HCT116 (cell line): Measurements from ENCODE around the gene LHX3.

ENCODE experiments used
- EZH2 ChIP-seq: fragments of 200-600 bp; sonication (generic); IDR thresholded peaks from 2 replicates; pipeline ENCODE4 v1.6.1; 2017; ENCODE audit warnings: antibody characterized with exemption, mixed run types
- POLR2AphosphoS5 ChIP-seq: IDR thresholded peaks from 2 replicates; pipeline ENCODE4 v1.6.1; 2011; ENCODE audit warnings: mild to moderate bottlenecking, low read depth, low read length, moderate library complexity
- RAD21 ChIP-seq: IDR thresholded peaks from 2 replicates; pipeline ENCODE4 v1.6.1; 2012; ENCODE audit warnings: low read depth, mild to moderate bottlenecking
- TCF7L2 ChIP-seq: IDR thresholded peaks from 2 replicates; pipeline ENCODE4 v1.7.0; 2011; ENCODE audit warnings: borderline replicate concordance, inconsistent platforms; ENCODE audit not compliant: insufficient read depth, insufficient read length; ENCODE audit errors: extremely low read depth
- YY1 ChIP-seq: IDR thresholded peaks from 2 replicates; pipeline ENCODE4 v1.6.1; 2011; ENCODE audit warnings: low read length, low read depth, moderate library complexity, mild to moderate bottlenecking; ENCODE audit not compliant: insufficient replicate concordance; ENCODE audit errors: extremely low read depth
- TF ChIP-seq, protein P1 (sequence below): IDR thresholded peaks from 2 replicates; pipeline ENCODE4 v1.6.1; 2012
- TF ChIP-seq, protein P2 (sequence below): IDR thresholded peaks from 2 replicates; pipeline ENCODE4 v1.6.1; 2011; ENCODE audit warnings: mild to moderate bottlenecking, low read length, moderate library complexity; ENCODE audit not compliant: insufficient replicate concordance; ENCODE audit errors: extremely low read depth
- TF ChIP-seq, protein P3 (sequence below), 3 experiments: fragments of 200-600 bp in 1 of 3; sonication (generic) in 1 of 3; IDR thresholded peaks in 2 of 3; conservative IDR thresholded peaks in 1 of 3; 2 replicates each; pipeline ENCODE4 v1.5.1; 2012 to 2017; ENCODE audit warnings: low read depth in 2 of 3, low read length in 2 of 3, antibody characterized with exemption in 1 of 3, borderline replicate concordance in 1 of 3, control low read depth in 1 of 3, mild to moderate bottlenecking in 1 of 3, mixed read lengths in 1 of 3, mixed run types in 1 of 3, moderate library complexity in 1 of 3; ENCODE audit not compliant: insufficient read depth in 1 of 3

DNA sequence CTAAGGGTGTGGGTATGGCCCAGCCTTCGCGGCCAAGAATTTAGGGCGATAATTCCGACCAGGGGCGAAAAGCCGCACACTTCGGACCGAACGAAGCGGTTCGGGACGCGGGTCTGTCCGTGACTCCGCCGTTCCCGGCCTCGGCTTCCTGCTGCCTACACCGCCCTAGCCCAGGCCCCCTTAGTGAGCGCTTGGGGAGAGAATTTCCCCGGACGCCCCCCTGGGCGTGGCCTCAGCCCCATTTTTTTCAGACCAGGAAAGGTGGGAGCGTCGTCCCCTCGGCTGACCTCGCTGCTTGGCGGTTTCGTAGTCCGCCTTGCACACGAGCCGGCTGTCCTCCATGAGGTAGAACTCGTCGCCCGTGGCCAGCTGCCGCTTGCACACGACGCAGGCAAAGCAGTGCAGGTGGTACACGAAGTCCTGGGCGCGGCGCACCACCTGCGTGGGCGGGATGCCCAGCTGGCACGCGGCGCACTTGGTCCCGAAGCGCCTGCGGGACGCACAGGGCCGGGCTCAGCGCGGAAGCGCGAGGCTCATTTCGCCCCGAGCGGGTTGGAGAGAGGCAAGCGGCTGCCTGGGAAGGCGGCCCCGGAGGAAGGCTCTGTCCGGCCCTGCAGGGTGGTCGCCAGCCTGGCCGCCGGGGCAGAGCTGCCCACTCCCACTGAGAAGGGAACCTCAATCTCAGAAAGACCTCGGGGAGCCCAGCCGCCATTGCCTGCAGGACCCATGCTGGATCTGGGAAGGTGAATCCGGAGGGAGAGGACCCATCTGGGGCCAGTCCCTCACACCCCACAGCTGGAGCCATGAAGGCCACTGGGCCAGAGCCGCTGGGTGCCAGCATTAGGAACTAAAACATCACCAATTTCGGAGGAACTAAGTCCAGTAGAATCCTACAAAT lies 5.3 kb downstream of the LHX3 start:
- no peak for TF ChIP-seq TCF7L2
- TF ChIP-seq, protein P1, sequence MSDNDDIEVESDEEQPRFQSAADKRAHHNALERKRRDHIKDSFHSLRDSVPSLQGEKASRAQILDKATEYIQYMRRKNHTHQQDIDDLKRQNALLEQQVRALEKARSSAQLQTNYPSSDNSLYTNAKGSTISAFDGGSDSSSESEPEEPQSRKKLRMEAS: no peak
- TF ChIP-seq, protein P2, sequence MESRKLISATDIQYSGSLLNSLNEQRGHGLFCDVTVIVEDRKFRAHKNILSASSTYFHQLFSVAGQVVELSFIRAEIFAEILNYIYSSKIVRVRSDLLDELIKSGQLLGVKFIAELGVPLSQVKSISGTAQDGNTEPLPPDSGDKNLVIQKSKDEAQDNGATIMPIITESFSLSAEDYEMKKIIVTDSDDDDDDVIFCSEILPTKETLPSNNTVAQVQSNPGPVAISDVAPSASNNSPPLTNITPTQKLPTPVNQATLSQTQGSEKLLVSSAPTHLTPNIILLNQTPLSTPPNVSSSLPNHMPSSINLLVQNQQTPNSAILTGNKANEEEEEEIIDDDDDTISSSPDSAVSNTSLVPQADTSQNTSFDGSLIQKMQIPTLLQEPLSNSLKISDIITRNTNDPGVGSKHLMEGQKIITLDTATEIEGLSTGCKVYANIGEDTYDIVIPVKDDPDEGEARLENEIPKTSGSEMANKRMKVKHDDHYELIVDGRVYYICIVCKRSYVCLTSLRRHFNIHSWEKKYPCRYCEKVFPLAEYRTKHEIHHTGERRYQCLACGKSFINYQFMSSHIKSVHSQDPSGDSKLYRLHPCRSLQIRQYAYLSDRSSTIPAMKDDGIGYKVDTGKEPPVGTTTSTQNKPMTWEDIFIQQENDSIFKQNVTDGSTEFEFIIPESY: no peak
- TF ChIP-seq, protein P3, sequence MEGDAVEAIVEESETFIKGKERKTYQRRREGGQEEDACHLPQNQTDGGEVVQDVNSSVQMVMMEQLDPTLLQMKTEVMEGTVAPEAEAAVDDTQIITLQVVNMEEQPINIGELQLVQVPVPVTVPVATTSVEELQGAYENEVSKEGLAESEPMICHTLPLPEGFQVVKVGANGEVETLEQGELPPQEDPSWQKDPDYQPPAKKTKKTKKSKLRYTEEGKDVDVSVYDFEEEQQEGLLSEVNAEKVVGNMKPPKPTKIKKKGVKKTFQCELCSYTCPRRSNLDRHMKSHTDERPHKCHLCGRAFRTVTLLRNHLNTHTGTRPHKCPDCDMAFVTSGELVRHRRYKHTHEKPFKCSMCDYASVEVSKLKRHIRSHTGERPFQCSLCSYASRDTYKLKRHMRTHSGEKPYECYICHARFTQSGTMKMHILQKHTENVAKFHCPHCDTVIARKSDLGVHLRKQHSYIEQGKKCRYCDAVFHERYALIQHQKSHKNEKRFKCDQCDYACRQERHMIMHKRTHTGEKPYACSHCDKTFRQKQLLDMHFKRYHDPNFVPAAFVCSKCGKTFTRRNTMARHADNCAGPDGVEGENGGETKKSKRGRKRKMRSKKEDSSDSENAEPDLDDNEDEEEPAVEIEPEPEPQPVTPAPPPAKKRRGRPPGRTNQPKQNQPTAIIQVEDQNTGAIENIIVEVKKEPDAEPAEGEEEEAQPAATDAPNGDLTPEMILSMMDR (IDR thresholded peaks at IDR 0.05 in 2 of 3, conservative IDR thresholded peaks at IDR 0.05 in 1 of 3; ENCODE audit: borderline replicate concordance in 1 of 3, insufficient read depth in 1 of 3, low read depth in 2 of 3, low read length in 2 of 3): no peak
- TF ChIP-seq YY1: no peak
- TF ChIP-seq POLR2AphosphoS5: no peak
- TF ChIP-seq EZH2: no peak
- TF ChIP-seq RAD21: no peak
